ENCODE measurements around the gene ZNF436. TPM values are rescaled to one million over a fixed set of nuclear protein-coding genes. Genes with fewer than 3 reads are reported as not detected.

Gene ZNF436
- total and polyA plus RNA-seq, 2 donors (not counting 3 experiments of a cell fraction or from before 2014, with no cell fraction given) = 6.5 to 14.0 TPM

GRCh38 chr1:23354245-23354644 lies 15.4 kb downstream of the ZNF436 start:
- CTCF ChIA-PET = interaction anchor here (1.3 kb wide), 1 partner anchor 10 kb away, joined by 3 read pairs; the partner anchor contains the start of gene HNRNPR

DNA sequence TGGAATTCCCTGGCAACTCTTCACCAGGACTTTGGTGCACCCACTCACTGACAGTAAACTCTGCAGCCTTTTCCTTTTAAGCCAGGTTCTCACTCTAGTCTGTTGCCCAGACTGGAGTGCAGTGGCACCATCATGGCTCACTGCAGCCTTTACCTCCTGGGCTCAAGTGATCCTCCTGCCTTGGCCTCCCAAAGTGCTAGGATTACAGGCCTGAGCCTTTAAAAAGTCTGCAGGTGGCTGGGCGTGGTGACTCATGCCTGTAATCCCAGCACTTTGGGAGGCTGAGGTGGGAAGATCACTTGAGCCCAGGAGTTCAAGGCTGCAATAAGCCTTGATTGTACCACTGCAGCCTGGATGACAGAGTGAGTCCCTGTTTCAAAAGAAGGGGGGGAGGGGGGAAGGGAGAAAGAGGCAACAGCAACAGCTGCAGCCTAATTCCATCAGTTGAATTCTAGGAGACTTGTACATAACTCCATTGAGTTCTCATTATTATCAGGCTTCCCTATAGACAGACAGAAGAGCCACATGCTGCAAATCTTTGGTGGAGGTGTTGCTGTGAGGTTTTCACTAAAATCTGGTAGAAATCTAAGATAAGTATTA lies 17.4 kb downstream of the ZNF436 start:
- no peak overlapping the region for H3K4me3 ChIP-seq (replicated peaks in 1 of 3; ENCODE audit: insufficient read depth in 1 of 3, low read depth in 1 of 3, low read length in 3 of 3)
- intact Hi-C loops (cut with micrococcal nuclease) (no loop called here), dilution Hi-C loops (cut with MboI; ENCODE audit: extremely low pct_ligation_motif_present, low sequenced_read_pairs) (no loop called here)
- no TSS peak for BruUV-seq (replicated peaks)
- no peaks in the 10 kb centered on the region for H3K27me3 ChIP-seq (ENCODE audit: control insufficient read depth in 2 of 2, insufficient read depth in 2 of 2, low read length in 2 of 2)
- CTCF ChIA-PET = no interaction called here
- H3K27ac ChIP-seq (ENCODE audit: insufficient read depth, low read depth, low read length) = no peak overlapping the region
- no peaks in the 10 kb centered on the region for H3K36me3 ChIP-seq (ENCODE audit: control insufficient read depth in 2 of 2, extremely low read depth in 1 of 2, insufficient read depth in 2 of 2, low read length in 2 of 2)
- DNase-seq (ENCODE audit: low read depth, low spot score) (no peak), FAIRE-seq (no peak)
- POLR2A ChIA-PET = no interaction called here
- TF ChIP-seq EZH2 (IDR thresholded peaks at IDR 0.05; ENCODE audit: borderline replicate concordance, low read depth, low read length, severe bottlenecking) (no peak), JUN (IDR thresholded peaks at IDR 0.05; ENCODE audit: borderline replicate concordance, insufficient read depth, insufficient read length, low read depth) (no peak), FOS (IDR thresholded peaks at IDR 0.05; ENCODE audit: borderline replicate concordance, insufficient read depth, low read length) (no peak), MYC (IDR thresholded peaks at IDR 0.05; ENCODE audit: low read depth, low read length) (no peak), GATA2 (IDR thresholded peaks at IDR 0.05; ENCODE audit: insufficient read depth, insufficient read length, low read depth, low read length) (no peak), POLR2AphosphoS5 (IDR thresholded peaks at IDR 0.05; ENCODE audit: insufficient read depth, low read depth, low read length) (no peak), CTCF (IDR thresholded peaks at IDR 0.05; ENCODE audit: extremely low read depth in 1 of 2, insufficient read depth in 1 of 2, low read depth in 1 of 2, low read length in 2 of 2) (no peak), POLR2A (IDR thresholded peaks at IDR 0.05; ENCODE audit: low read depth, low read length) (no peak)
- TF ChIP-seq, protein P1, sequence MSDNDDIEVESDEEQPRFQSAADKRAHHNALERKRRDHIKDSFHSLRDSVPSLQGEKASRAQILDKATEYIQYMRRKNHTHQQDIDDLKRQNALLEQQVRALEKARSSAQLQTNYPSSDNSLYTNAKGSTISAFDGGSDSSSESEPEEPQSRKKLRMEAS (IDR thresholded peaks at IDR 0.05; ENCODE audit: insufficient read depth, insufficient read length) = no peak
- no peak overlapping the region for H3K9ac ChIP-seq (replicated peaks; ENCODE audit: extremely low read depth, insufficient read depth, low read length)
- no peak overlapping the region for H3K4me2 ChIP-seq (ENCODE audit: insufficient read depth, low read length)
- no peaks in the 10 kb centered on the region for H3K79me2 ChIP-seq (ENCODE audit: control insufficient read depth, insufficient read depth, low read length)
- no peaks in the 10 kb centered on the region for H4K20me1 ChIP-seq (replicated peaks; ENCODE audit: control insufficient read depth, extremely low read depth, insufficient read depth, low read length)
- H3K9me1 ChIP-seq (replicated peaks; ENCODE audit: control insufficient read depth, extremely low read depth, insufficient read depth, low read length) = no peaks in the 10 kb centered on the region
- no peaks in the 10 kb centered on the region for H3K9me3 ChIP-seq (replicated peaks; ENCODE audit: control insufficient read depth, insufficient read depth, low read length)
- H2AFZ ChIP-seq (ENCODE audit: low read depth, low read length) = no peak overlapping the region
- no peaks in the 10 kb centered on the region for H3K4me1 ChIP-seq (ENCODE audit: control insufficient read depth, extremely low read depth, insufficient read depth, low read length)

More at GRCh38 chr1:23354245-23354644, 15.4 kb downstream of the ZNF436 start:
- no peaks in the 10 kb centered on the region for H3K36me3 ChIP-seq (ENCODE audit: control insufficient read depth in 2 of 2, extremely low read depth in 1 of 2, insufficient read depth in 2 of 2, low read length in 2 of 2)
- H3K27me3 ChIP-seq (ENCODE audit: control insufficient read depth in 2 of 2, insufficient read depth in 2 of 2, low read length in 2 of 2) = no peaks in the 10 kb centered on the region
- POLR2A ChIA-PET = no interaction called here
- no peak overlapping the region for H3K27ac ChIP-seq (ENCODE audit: insufficient read depth, low read depth, low read length)
- no peak overlapping the region for H3K9ac ChIP-seq (replicated peaks; ENCODE audit: extremely low read depth, insufficient read depth, low read length)
- no peak overlapping the region for H3K4me2 ChIP-seq (ENCODE audit: insufficient read depth, low read length)
- no peaks in the 10 kb centered on the region for H3K9me1 ChIP-seq (replicated peaks; ENCODE audit: control insufficient read depth, extremely low read depth, insufficient read depth, low read length)
- dilution Hi-C loops (cut with MboI; ENCODE audit: extremely low pct_ligation_motif_present, low sequenced_read_pairs) = no loop called here
- no peak for DNase-seq (ENCODE audit: low read depth, low spot score)
- TF ChIP-seq CTCF (IDR thresholded peaks at IDR 0.05; ENCODE audit: extremely low read depth in 1 of 2, insufficient read depth in 1 of 2, low read depth in 1 of 2, low read length in 2 of 2) (peak in 1 of 2 donors; percentile 17), MYC (IDR thresholded peaks at IDR 0.05; ENCODE audit: low read depth, low read length) (no peak)
- H3K4me1 ChIP-seq (ENCODE audit: control insufficient read depth, extremely low read depth, insufficient read depth, low read length) = no peaks in the 10 kb centered on the region
- no peaks in the 10 kb centered on the region for H4K20me1 ChIP-seq (replicated peaks; ENCODE audit: control insufficient read depth, extremely low read depth, insufficient read depth, low read length)
- FAIRE-seq = no peak
- no peaks in the 10 kb centered on the region for H3K9me3 ChIP-seq (replicated peaks; ENCODE audit: control insufficient read depth, insufficient read depth, low read length)
- BruUV-seq (replicated peaks) = no TSS peak
- intact Hi-C loops (cut with micrococcal nuclease) = no loop called here
- H2AFZ ChIP-seq (ENCODE audit: low read depth, low read length) = no peak overlapping the region
- H3K79me2 ChIP-seq (ENCODE audit: control insufficient read depth, insufficient read depth, low read length) = no peaks in the 10 kb centered on the region
- no peak overlapping the region for H3K4me3 ChIP-seq (replicated peaks in 1 of 3; ENCODE audit: insufficient read depth in 1 of 3, low read depth in 1 of 3, low read length in 3 of 3)
